ENCODE data around the gene GORAB. TPM values are rescaled to one million over a fixed set of nuclear protein-coding genes. Genes with fewer than 3 reads are reported as not detected.

Gene GORAB
- polyA plus RNA-seq, 1 experiment, result 7.6 TPM

DNA sequence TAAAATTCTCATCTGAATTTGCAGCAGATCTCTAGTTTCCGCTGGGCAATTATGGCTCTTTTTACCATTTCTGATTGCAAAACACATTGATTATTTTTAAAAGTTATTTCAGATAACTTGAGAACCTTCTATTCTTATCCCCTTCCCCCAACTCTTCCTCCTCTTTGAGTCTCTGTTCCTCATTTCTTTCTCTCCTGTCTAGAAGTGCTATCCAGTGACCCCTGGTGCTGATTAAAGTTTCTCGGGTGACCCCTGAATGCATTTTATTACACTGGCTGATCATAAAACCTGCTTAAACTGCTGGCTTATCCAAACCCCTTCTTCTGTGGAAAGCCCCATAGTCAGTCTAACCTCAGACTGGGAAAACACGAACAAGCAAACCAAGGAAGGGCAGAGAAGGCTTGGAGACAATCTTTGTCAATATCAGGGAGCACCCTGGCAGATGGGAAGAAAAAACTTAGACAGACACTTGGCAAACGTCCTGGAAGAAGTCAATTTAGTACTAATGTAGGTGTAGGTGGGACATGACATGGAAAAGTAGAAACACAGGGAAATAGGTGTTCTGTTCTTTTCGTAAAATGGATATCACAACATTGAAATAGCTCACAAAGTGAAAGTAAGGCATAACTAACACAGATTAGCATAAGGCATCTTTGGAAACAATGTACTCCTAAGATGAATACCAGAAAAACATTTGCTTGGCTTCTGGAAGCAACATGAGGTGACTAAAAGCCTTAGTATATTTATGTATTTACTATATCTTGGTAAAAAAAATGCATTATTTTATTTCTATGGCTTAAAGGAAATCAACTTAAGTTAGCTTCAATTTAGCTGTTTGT, 61.4 kb downstream of the GORAB start:
- ChIA-PET CTCF (interaction anchor here (0.8 to 1.4 kb wide), 4 partner anchors 10 to 97 kb away, joined by 3 read pairs; no protein-coding TSS in a partner anchor), POLR2A (no interaction called here)
- no peaks in the 10 kb centered on the region for H3K27me3 ChIP-seq (ENCODE audit: control insufficient read depth, insufficient read depth, low read length)
- TF ChIP-seq, protein P1, sequence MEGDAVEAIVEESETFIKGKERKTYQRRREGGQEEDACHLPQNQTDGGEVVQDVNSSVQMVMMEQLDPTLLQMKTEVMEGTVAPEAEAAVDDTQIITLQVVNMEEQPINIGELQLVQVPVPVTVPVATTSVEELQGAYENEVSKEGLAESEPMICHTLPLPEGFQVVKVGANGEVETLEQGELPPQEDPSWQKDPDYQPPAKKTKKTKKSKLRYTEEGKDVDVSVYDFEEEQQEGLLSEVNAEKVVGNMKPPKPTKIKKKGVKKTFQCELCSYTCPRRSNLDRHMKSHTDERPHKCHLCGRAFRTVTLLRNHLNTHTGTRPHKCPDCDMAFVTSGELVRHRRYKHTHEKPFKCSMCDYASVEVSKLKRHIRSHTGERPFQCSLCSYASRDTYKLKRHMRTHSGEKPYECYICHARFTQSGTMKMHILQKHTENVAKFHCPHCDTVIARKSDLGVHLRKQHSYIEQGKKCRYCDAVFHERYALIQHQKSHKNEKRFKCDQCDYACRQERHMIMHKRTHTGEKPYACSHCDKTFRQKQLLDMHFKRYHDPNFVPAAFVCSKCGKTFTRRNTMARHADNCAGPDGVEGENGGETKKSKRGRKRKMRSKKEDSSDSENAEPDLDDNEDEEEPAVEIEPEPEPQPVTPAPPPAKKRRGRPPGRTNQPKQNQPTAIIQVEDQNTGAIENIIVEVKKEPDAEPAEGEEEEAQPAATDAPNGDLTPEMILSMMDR (IDR thresholded peaks at IDR 0.05; ENCODE audit: insufficient read depth, low read depth, low read length), result no peak
- no peak for DNase-seq (ENCODE audit: low read depth)
- peak overlapping the region; percentile 2; the same call in 1 of the 2 replicates for H3K4me3 ChIP-seq (ENCODE audit: low read depth, low read length)
- no peaks in the 10 kb centered on the region for H3K36me3 ChIP-seq (ENCODE audit: control insufficient read depth, insufficient read depth, low read length)

DNA sequence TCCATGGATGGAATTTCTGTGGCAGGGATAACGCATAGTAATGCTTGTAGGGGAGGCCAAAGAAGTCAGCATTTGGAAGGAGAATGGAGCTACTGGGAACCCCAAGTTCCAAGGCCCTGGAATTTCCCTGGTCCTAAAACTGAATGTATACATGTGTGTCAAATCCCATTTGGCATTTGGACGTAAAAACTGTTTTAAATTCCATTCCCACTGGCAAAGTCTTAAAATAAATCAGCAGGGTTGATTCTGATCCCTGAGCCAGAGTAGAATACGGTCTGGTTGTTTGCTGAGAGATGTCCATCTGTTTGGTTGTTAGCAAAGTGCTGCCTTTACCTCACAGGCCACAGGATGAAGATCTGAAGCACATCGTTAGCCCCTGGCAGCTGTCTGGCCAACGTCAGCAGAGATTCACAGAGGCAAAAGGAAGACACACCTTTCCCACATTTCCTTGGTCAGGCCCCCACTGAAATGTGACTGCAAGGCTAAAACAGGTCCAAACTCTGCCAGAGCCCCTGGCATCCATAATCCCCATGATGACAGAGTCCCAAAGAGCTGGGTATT, 62.2 kb downstream of the GORAB start:
- POLR2A ChIA-PET, result no interaction called here
- H3K4me3 ChIP-seq (ENCODE audit: low read depth, low read length), result no peak overlapping the region

DNA sequence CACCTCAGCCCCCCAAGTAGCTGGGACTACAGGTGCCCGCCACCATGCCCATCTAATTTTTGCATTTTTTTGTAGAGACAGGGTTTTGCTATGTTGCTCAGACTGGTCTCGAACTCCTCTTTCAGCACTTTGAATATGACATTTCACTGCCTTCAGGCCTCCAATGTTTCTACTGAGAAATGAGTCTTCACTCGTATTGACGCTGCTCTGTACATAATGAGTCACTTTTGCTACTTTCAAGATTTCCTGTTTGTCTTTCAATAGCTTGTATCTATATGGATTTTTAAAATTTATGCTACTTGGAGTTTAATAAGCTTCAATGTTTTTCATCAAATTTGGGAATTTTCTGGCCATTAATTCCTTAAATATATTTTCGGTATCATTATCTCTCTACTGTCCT, 64.7 kb downstream of the GORAB start:
- no peak overlapping the region for H3K4me3 ChIP-seq (ENCODE audit: low read depth, low read length)
- CTCF ChIA-PET, result interaction anchor here (1.2 kb wide), 1 partner anchor 18 kb away, joined by 3 read pairs; no protein-coding TSS in a partner anchor
- no peak for DNase-seq (ENCODE audit: low read depth)
- POLR2A ChIA-PET, result no interaction called here
- H3K36me3 ChIP-seq (ENCODE audit: control insufficient read depth, insufficient read depth, low read length), result no peaks in the 10 kb centered on the region
- H3K27me3 ChIP-seq (ENCODE audit: control insufficient read depth, insufficient read depth, low read length), result no peaks in the 10 kb centered on the region
- TF ChIP-seq, protein P1 (IDR thresholded peaks at IDR 0.05; ENCODE audit: insufficient read depth, low read depth, low read length), result no peak

More for the DNA sequence above, 62.2 kb downstream of the GORAB start:
- no peaks in the 10 kb centered on the region for H3K27me3 ChIP-seq (ENCODE audit: control insufficient read depth, insufficient read depth, low read length)
- TF ChIP-seq, protein P1 (IDR thresholded peaks at IDR 0.05; ENCODE audit: insufficient read depth, low read depth, low read length), result no peak
- CTCF ChIA-PET, result interaction anchor here (0.8 to 1.4 kb wide), 2 partner anchors 9 to 18 kb away, joined by 3 read pairs; no protein-coding TSS in a partner anchor
- no peaks in the 10 kb centered on the region for H3K36me3 ChIP-seq (ENCODE audit: control insufficient read depth, insufficient read depth, low read length)
- DNase-seq (ENCODE audit: low read depth), result no peak

DNA sequence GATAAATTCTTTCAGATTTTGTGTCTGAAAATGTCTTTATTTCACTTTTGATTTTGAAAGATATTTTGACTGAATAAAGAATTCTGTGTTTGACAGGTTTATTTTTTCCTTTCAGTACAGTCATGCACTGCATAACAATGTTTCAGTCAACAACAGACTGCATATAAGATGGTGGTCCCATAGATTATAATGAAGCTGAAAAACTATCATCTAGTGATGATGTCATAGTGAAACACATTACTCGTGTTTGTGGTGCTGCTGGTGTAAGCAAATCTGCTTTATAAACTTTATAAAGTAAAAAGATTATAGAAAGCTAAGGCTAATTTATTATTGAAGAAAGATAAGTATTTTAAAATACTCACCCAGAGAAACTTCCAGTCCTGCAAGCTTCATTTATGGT, 66.7 kb downstream of the GORAB start:
- POLR2A ChIA-PET, result no interaction called here
- no peak for DNase-seq (ENCODE audit: low read depth)
- Histone ChIP-seq H3K27me3 (ENCODE audit: control insufficient read depth, insufficient read depth, low read length) (no peaks in the 10 kb centered on the region), H3K36me3 (ENCODE audit: control insufficient read depth, insufficient read depth, low read length) (no peaks in the 10 kb centered on the region), H3K4me3 (ENCODE audit: low read depth, low read length) (no peak overlapping the region)
- CTCF ChIA-PET, result interaction anchor here (1.2 kb wide), 1 partner anchor 16 kb away, joined by 4 read pairs; no protein-coding TSS in a partner anchor
- TF ChIP-seq, protein P1 (IDR thresholded peaks at IDR 0.05; ENCODE audit: insufficient read depth, low read depth, low read length), result no peak

DNA sequence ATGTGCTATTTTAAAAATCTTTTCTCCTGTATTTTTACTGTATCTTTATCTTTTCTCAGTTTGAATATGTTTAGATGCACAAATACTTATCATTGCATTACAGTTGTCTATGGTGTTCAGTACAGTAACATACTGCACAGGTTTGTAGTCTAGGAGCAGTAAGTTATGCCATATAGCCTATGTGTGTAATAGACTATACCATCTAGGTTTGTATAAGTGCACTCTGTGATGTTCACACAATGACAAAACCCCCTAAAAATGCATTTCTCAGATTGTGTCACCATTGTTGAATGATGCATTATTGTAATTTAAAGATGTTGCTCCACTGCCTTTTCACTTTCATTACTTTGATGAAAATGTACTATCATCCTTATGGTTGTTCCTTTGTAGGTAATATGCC, 67.1 kb downstream of the GORAB start:
- Histone ChIP-seq H3K4me3 (ENCODE audit: low read depth, low read length) (no peak overlapping the region), H3K27me3 (ENCODE audit: control insufficient read depth, insufficient read depth, low read length) (no peaks in the 10 kb centered on the region), H3K36me3 (ENCODE audit: control insufficient read depth, insufficient read depth, low read length) (no peaks in the 10 kb centered on the region)
- DNase-seq (ENCODE audit: low read depth), result no peak
- ChIA-PET POLR2A (no interaction called here), CTCF (interaction anchor here (1.2 kb wide), 1 partner anchor 15 kb away, joined by 4 read pairs; no protein-coding TSS in a partner anchor)
- TF ChIP-seq, protein P1 (IDR thresholded peaks at IDR 0.05; ENCODE audit: insufficient read depth, low read depth, low read length), result no peak

All from BJ (cell line).